HPDE6-E6E7 (cell line): ENCODE data around the gene CD28.
"Not testable (repeated sequence)": the region's sequence is repeated elsewhere in the genome, so short reads cannot be mapped to it uniquely, and the experiment has no call there.

ENCODE experiments used
- DNase-seq: peaks from one replicate; pipeline ENCODE4 v3.0.0; 2011; ENCODE audit warnings: missing footprints; ENCODE audit errors: extremely low spot score

Gene CD28

GRCh38 chr2:203784710-203785270 lies 78.4 kb downstream of the CD28 start:
- not testable (repeated sequence) for DNase-seq

- not testable (repeated sequence) for DNase-seq
Measured at GRCh38 chr2:203785391-203786110, 79.1 kb downstream of the CD28 start.

GRCh38 chr2:203786549-203787351 lies 80.3 kb downstream of the CD28 start:
- DNase-seq = no peak

GRCh38 chr2:203787979-203788378 lies 81.5 kb downstream of the CD28 start:
- DNase-seq = no peak
